NCI-H1436 (cell line): ENCODE measurements around the gene SOS1.
"Not testable (repeated sequence)": the region's sequence is repeated elsewhere in the genome, so short reads cannot be mapped to it uniquely, and the experiment has no call there.

Experiments
- DNase-seq: peaks from one replicate; lab custom pipeline; 2025; lab: John Stamatoyannopoulos, UW

The SOS1 gene

DNA sequence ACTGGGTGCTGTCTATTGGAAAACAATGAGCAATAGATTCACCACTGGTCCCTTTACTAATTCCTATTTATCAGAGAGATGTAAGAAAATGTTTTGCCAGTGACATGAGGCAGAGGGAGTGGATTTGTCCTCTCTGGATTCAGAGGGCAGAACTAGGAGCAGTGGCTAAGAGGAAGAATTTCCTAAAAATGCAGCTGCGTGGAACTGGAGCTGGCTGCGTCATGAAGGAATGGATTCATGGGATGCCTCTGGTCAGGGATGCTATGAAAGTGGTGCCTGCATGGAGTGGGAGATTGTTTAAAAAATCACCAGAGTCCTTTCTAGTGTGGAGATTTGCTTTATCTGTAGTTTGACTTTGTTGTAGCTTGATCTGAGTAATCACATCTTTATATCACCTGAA lies 152.8 kb downstream of the SOS1 start:
- DNase-seq: no peak

DNA sequence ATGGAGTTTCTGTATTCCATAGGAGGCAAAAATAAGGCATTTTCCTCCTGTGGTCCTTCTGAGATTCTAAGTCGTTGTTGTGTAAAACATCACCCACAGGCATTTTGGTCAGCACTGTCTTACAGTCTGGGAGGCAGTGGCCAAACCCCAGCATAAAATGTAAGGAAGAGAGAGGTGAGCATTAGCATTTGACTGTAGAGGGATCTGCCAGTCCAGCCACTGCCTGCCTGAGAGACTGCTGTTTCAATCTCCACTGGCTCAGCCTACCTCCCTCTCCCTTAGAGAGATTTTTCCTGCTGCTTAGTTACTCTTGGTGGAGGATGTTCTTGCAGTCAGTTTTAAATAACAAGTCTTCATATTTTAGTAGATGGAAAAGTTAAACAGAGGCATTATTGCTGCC lies 154.2 kb downstream of the SOS1 start:
- no peak for DNase-seq

DNA sequence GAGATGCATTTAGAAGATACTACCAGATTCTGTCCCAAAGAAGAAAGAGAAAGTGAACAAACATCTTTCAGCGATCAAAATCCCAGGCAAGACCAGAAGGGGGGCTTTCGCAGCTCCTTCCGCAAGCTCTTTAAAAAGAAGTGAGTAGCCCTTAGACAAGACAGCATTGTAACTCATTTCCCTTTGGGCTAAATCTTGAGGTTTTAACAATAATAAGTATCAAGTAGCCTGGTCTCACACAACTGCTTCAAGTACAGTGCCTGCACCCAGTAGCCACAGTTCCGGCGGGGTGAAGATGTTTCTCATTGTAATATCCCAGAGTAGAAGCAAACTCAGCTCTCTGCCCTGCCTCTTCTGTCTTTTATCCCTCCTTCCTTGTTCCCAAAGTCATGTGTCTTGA lies 154.8 kb downstream of the SOS1 start:
- no peak for DNase-seq

DNA sequence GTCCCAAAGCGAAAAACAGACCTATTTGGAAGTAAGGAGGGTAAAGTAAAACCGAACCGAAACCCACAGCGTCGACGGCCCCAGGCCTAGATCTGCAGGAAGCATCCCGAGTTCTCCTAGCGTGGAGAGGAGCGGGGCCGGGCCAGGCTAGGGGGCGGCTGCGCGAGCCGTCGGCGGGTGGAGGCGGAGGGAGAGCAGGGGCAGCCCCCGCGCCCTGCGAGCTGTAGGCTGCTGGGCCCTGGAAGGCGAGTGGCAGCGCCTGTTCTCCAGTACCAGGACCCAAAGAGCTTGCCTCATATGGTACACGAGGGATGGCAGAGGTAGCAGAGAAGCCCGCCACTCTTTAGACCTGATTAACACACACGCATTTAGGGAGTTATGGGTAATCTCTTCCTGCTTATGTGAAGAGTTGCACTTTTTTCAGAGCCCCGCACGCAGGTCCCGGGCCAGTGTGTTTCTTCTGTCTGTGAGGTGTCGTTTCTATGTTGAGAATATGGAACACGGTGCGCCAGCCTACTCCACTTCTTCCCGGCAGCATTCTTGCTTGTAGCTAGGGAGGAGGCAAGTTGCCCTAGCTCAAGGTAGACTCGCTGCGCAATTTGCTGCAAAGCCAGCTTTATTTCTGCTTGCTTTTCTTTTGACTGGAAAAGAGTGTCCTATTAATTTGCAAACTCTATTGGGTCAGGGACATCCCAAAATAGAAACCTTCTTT lies 160.1 kb downstream of the SOS1 start:
- DNase-seq: no peak

DNA sequence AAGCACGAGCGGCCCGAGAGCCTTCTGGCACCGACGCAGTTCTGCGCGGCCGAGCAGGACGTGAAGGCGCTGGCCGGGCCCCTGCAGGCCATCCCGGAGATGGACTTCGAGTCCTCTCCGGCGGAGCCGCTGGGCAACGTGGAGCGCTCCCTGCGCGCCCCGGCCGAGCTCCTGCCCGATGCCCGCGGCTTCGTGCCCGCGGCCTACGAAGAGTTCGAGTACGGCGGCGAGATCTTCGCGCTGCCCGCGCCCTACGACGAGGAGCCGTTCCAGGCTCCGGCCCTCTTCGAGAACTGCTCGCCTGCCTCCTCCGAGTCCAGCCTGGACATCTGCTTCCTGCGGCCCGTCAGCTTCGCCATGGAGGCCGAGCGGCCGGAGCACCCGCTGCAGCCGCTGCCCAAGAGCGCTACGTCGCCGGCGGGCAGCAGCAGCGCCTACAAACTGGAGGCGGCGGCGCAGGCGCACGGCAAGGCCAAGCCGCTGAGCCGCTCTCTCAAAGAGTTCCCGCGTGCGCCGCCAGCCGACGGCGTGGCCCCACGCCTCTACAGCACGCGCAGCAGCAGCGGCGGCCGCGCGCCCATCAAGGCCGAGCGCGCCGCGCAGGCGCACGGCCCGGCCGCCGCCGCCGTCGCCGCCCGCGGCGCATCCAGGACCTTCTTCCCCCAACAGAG lies 160.8 kb downstream of the SOS1 start:
- DNase-seq: no peak

DNA sequence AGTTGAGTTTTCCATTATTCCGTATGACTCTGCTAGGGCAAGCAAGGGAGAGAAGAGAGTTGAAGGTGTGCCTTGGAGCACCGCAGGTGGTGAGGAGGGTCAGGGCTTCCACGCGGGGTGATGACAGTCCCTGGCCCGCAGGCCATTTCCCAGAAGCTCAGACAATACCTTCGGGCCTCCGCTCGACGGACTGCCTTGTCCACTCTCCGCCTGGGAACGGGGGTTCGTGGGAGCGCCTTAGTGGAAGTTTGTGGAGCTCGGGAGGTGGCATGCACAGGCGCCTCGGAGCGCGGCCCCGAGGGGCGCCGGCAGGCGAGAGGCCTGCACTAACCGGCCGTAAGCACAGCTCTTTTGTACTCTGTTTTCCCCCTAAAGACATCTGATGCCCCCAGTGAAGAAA lies 161.4 kb downstream of the SOS1 start:
- no peak for DNase-seq

DNA sequence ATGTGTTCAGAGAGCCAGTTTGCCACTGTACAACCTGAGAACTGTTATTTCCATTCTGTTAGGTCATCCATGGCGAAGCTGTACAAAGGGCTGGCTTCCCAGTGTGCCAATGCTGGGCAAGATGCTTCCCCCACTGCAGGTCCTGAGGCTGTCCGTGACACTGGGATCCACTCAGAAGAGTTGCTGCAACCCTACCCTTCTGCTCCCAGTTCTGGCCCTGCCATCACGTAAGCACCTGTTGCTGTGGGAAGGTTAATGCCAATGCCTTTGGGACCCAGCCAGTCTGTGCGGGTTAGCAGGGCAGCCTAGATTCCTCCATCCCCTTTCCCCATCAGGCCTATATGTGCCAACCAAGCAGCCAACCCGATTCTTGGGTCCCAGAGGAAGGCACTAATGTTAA lies 162.9 kb downstream of the SOS1 start:
- DNase-seq: no peak

DNA sequence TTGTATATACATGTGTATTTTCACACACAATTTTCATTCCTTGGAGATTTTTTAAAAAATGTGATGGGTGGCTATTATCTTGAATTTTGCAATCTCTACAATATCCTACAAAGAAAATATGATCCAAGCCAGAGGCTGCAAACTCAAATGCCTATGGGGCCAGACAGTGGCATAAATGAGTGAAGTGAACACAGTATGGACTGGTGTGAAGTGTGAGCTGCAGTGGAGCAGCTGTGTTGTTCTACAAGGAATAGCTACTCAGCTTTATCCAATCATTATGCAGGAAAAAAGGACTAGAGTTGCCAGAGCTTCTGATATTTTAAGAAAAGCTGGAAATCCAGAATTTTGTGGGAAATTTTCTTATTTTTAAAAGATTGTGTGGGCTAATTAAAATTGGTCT lies 169.1 kb downstream of the SOS1 start:
- DNase-seq: no peak

- DNase-seq: no peak
Observed at GRCh38 chr2:38948995-38949394, 171.9 kb downstream of the SOS1 start.

GRCh38 chr2:38948387-38948882 lies 172.4 kb downstream of the SOS1 start:
- DNase-seq: no peak

GRCh38 chr2:38947241-38948239 lies 173.3 kb downstream of the SOS1 start:
- peak; percentile 74 for DNase-seq

GRCh38 chr2:38945911-38946310 lies 174.9 kb downstream of the SOS1 start:
- no peak for DNase-seq

DNA sequence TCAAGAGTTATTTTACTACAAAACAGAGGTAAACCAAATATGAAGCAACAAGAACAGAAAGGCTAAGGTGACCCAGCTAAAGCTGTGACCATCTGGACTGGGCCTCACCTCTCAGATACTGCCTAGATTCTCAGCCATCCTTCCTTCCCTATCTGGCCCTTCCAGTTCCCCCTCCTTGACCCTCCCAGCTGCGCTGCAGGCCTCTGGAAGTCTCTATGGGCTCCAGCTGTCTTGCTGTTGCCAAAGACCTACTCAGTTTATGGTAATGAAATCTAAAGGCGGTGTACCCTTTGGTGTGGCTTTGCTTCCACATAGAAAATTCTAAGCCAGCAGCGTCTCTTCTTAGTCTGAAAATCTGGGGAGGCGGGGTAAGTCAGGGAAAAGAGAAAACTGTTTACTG lies 175.5 kb downstream of the SOS1 start:
- no peak for DNase-seq

- DNase-seq: no peak
Observed at GRCh38 chr2:38943784-38944183, 177.1 kb downstream of the SOS1 start.

GRCh38 chr2:38940746-38941145 lies 180.1 kb downstream of the SOS1 start:
- no peak for DNase-seq

- no peak for DNase-seq
Observed at GRCh38 chr2:38937548-38937947, 183.3 kb downstream of the SOS1 start.

GRCh38 chr2:38936516-38936915 lies 184.3 kb downstream of the SOS1 start:
- not testable (repeated sequence) for DNase-seq

DNA sequence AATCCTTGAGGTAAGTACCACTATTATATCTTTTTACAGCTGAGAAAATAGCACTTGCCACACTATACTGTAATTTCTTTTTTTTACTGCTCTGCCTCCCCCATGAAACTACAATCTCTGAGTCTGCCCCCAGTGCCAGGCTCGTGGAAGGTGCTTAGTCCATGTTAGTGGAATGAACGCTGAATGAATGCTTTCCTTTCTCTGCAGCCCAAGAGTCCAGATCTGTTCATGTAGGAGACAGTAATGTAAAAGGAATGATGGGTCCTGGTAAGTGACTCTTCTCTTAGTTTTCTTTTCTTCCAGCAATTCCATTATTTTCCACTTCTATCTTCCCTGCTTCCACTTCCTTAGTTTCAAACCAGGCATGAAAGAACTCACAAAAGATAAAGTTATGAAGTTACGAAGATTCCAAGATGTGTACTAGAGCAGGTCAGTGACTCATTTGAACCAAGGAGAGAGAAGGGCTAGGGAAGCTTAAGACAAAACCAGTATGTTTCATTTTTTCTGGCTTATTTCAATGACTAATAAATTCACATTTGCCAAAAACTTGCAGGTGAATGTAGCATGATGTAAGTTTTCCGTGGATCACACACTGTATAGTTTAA lies 185.2 kb downstream of the SOS1 start:
- DNase-seq: no peak

GRCh38 chr2:38934742-38935141 lies 186.1 kb downstream of the SOS1 start:
- DNase-seq: no peak

GRCh38 chr2:38933653-38934052 lies 187.2 kb downstream of the SOS1 start:
- no peak for DNase-seq

GRCh38 chr2:38932586-38932985 lies 188.3 kb downstream of the SOS1 start:
- no peak for DNase-seq
